Gastrocnemius medialis (tissue), 4 donors: Measurements from ENCODE around the gene CDC42BPA.

ENCODE experiments used
- CTCF ChIP-seq, 5 experiments: fragments of 450-650 bp in 3 of 5; fragments of 200-600 bp in 2 of 5; sonication (generic) in 2 of 5; IDR thresholded peaks in 4 of 5; conservative IDR thresholded peaks in 1 of 5; 1 replicate in 4 of 5; 2 replicates in 1 of 5; pipeline ENCODE4 v1.5.1; 2016 to 2019; ENCODE audit warnings: antibody characterized with exemption in 5 of 5, mild to moderate bottlenecking in 3 of 5, moderate library complexity in 3 of 5
- POLR2A ChIP-seq, 2 donors: fragments of 450-650 bp; IDR thresholded peaks; one replicate each; pipeline ENCODE4 v1.6.1; 2017; ENCODE audit warnings: antibody characterized with exemption in 2 of 2, mild to moderate bottlenecking in 2 of 2, moderate library complexity in 2 of 2

DNA sequence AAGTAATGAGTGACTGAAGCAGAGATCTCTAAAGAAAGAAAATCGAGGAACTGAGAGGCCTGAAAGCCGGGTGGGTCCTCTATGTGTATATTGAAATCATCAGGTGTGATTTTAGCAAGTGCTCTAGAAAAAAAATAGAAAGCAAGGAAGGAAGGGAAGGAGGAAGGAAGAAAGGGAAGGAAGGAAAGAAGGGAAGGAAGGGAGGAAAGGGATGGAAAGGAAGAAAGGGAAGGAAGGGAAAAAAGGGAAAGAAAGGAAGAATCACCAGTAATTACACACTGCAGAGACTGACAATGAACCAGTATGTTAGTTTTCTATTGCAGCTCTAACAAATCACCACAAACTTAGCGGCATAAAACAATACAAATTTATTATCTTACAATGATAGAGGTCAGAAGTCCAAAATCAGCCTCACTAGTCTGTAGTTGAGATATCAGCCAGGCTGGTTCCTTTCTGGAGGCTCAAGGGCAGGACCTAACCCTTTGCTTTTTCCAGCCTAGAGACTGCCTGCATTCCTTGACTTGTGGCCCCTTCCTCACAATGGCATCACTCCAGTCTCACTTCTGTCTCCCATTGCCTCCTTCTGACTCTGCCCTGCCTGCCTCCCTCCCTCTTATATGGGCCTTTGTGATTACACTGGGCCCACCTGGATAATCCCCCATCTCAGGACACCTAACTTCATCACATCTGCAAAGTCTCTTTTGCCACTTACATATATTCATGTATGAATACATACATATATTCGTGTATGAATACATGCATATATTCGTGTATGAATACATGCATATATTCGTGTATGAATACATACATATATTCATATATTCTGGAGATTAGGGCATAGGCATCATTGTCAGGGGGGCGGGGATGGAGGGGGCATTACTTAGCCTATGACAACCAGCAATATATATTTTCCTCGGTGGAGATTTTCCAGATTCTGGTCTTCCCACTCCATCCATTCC, 47.5 kb upstream of the CDC42BPA start:
- TF ChIP-seq POLR2A (IDR thresholded peaks at IDR 0.05) (no peak), CTCF (IDR thresholded peaks at IDR 0.05 in 4 of 5, conservative IDR thresholded peaks at IDR 0.05 in 1 of 5) (no peak)
